NCI-H1694 treated with DMSO at 0.1 percent for 48 hours (cell line): ENCODE results near the gene PGK2.

ENCODE experiments used
- DNase-seq: peaks from one replicate; lab custom pipeline; 2025; lab: John Stamatoyannopoulos, UW

PGK2 gene

DNA sequence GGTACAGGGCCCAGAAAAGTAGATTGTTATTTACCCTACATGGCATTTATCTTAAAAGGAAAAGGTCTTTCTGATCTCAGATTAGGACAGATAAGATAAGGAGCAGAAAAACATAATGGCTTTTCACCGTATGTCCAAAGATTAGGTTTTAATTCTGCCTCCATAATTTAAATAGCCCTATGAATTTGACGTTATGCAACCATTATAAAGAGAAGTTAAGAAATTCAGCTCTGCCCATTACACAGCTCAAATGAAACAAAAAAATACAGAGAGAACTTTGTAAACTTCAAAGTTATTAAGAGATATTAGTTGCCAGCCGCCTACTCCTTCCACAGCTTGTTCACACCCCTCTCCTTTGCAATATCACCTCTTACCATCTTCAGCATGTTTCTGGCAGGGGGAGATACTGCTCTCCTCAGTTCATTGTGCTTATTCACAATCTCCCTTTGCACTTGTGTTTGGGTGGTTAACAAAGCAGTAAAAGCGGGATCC, 51.0 kb downstream of the PGK2 start:
- no peak for DNase-seq
